Breast epithelium (tissue), 3 donors: ENCODE results near the gene KSR2.

Experiments used
- CTCF ChIP-seq, 3 donors: fragments of 450-650 bp; IDR thresholded peaks; one replicate each; pipeline ENCODE4 v1.5.1; 2016 to 2017; ENCODE audit warnings: antibody characterized with exemption in 3 of 3, mild to moderate bottlenecking in 3 of 3, moderate library complexity in 3 of 3
- POLR2A ChIP-seq: fragments of 450-650 bp; IDR thresholded peaks from one replicate; pipeline ENCODE4 v1.6.1; 2016; ENCODE audit warnings: antibody characterized with exemption, mild to moderate bottlenecking, moderate library complexity
- POLR2AphosphoS5 ChIP-seq, 3 donors: sonication (generic); formaldehyde crosslinking; IDR thresholded peaks; one replicate each; pipeline ENCODE4 v1.6.1; 2017; ENCODE audit warnings: antibody characterized with exemption in 3 of 3

- TF ChIP-seq POLR2A (no peak), CTCF (IDR thresholded peaks at IDR 0.05) (no peak), POLR2AphosphoS5 (IDR thresholded peaks at IDR 0.05) (no peak)
Observed at GRCh38 chr12:117590386-117590785, 378.4 kb downstream of the KSR2 start.
